Activated T-cell treated with anti-CD3 and anti-CD28 coated beads, Interleukin-2, amount 50 U/mL, for 72 hours (primary cell): ENCODE data around the gene A2ML1. TPM values are rescaled to one million over a fixed set of nuclear protein-coding genes. Genes with fewer than 3 reads are reported as not detected.
"Not testable (repeated sequence)": the region's sequence is repeated elsewhere in the genome, so short reads cannot be mapped to it uniquely, and the experiment has no call there.

ENCODE experiments used
- ATAC-seq, 2 donors: fragments of 150-1000 bp; cut with Tn5 transposase; replicated peaks in 1 of 2; 2 replicates each; pipeline ENCODE4 v1.10.0; 2021; ENCODE audit warnings: moderate library complexity in 2 of 2, mild to moderate bottlenecking in 1 of 2
- DNase-seq, 2 donors: peaks; one replicate each; pipeline ENCODE4 v3.0.0; 2021 to 2022; ENCODE audit warnings: mixed read lengths in 1 of 2
- H3K27ac Mint-ChIP-seq: one replicate; pipeline ENCODE4 v1.8.0; 2022; ENCODE audit warnings: mild to moderate bottlenecking, moderate library complexity, mixed read lengths
- H3K27me3 Mint-ChIP-seq: one replicate; pipeline ENCODE4 v1.8.0; 2022; ENCODE audit warnings: low read depth, mixed read lengths
- H3K36me3 Mint-ChIP-seq, 2 donors: one replicate each; pipeline ENCODE4 v1.8.0; 2022; ENCODE audit warnings: mixed read lengths in 2 of 2, mild to moderate bottlenecking in 1 of 2; ENCODE audit not compliant: insufficient read depth in 2 of 2
- H3K4me1 Mint-ChIP-seq: one replicate; pipeline ENCODE4 v1.8.0; 2022; ENCODE audit warnings: low read depth, mixed read lengths
- H3K4me3 Mint-ChIP-seq, 2 donors: one replicate each; pipeline ENCODE4 v1.8.0; 2022; ENCODE audit warnings: mild to moderate bottlenecking in 2 of 2, mixed read lengths in 2 of 2, moderate library complexity in 2 of 2
- H3K9me3 Mint-ChIP-seq, 2 donors: one replicate each; pipeline ENCODE4 v1.8.0; 2022; ENCODE audit warnings: mixed read lengths in 2 of 2
- total RNA-seq, 2 donors: library from RNA; stranded (reverse); gene quantifications; one replicate each; pipeline ENCODE4 v1.2.3, GENCODE V29; 2022

Gene A2ML1
- total RNA-seq, 2 donors from 2014 or later, result not detected

- no peak overlapping the region for H3K4me3 Mint-ChIP-seq
- H3K9me3 Mint-ChIP-seq, result no peaks in the 10 kb centered on the region
- H3K27me3 Mint-ChIP-seq, result no peaks in the 10 kb centered on the region
- no peak for DNase-seq
- H3K4me1 Mint-ChIP-seq, result no peaks in the 10 kb centered on the region
- H3K36me3 Mint-ChIP-seq, result no peaks in the 10 kb centered on the region
- no peak overlapping the region for H3K27ac Mint-ChIP-seq
- ATAC-seq, result no peak
These were observed 25.4 kb upstream of the A2ML1 start for GRCh38 chr12:8796831-8797626.

- not testable (repeated sequence) for H3K4me3 Mint-ChIP-seq, H3K9me3 Mint-ChIP-seq, H3K27ac Mint-ChIP-seq, H3K27me3 Mint-ChIP-seq, DNase-seq, ATAC-seq, H3K4me1 Mint-ChIP-seq, H3K36me3 Mint-ChIP-seq
These were observed 21.2 kb upstream of the A2ML1 start for GRCh38 chr12:8801213-8801612.

GRCh38 chr12:8804833-8805232 is 17.6 kb upstream of the A2ML1 start:
- not testable (repeated sequence) for H3K27ac Mint-ChIP-seq, H3K9me3 Mint-ChIP-seq, ATAC-seq, H3K27me3 Mint-ChIP-seq, DNase-seq, H3K36me3 Mint-ChIP-seq, H3K4me1 Mint-ChIP-seq, H3K4me3 Mint-ChIP-seq

- not testable (repeated sequence) for H3K4me3 Mint-ChIP-seq, H3K27me3 Mint-ChIP-seq
These were observed 16.9 kb upstream of the A2ML1 start for GRCh38 chr12:8805487-8805886.

GRCh38 chr12:8807084-8807483 is 15.3 kb upstream of the A2ML1 start:
- H3K27ac Mint-ChIP-seq, H3K27me3 Mint-ChIP-seq, H3K4me3 Mint-ChIP-seq, H3K4me1 Mint-ChIP-seq, ATAC-seq, DNase-seq, H3K36me3 Mint-ChIP-seq, H3K9me3 Mint-ChIP-seq: not testable (repeated sequence)

More at GRCh38 chr12:8805487-8805886, 16.9 kb upstream of the A2ML1 start:
- DNase-seq, H3K9me3 Mint-ChIP-seq, H3K27ac Mint-ChIP-seq, H3K4me1 Mint-ChIP-seq, H3K36me3 Mint-ChIP-seq, ATAC-seq: not testable (repeated sequence)

GRCh38 chr12:8810112-8810511 is 12.3 kb upstream of the A2ML1 start:
- ATAC-seq, H3K27ac Mint-ChIP-seq, H3K4me3 Mint-ChIP-seq: not testable (repeated sequence)

GRCh38 chr12:8813572-8814357 is 8.7 kb upstream of the A2ML1 start:
- no peaks in the 10 kb centered on the region for H3K4me1 Mint-ChIP-seq
- H3K9me3 Mint-ChIP-seq, result no peaks in the 10 kb centered on the region
- ATAC-seq (no peak), DNase-seq (no peak)
- no peak overlapping the region for H3K4me3 Mint-ChIP-seq
- no peaks in the 10 kb centered on the region for H3K27me3 Mint-ChIP-seq
- H3K36me3 Mint-ChIP-seq, result no peaks in the 10 kb centered on the region
- no peak overlapping the region for H3K27ac Mint-ChIP-seq

More at GRCh38 chr12:8810112-8810511, 12.3 kb upstream of the A2ML1 start:
- H3K36me3 Mint-ChIP-seq, DNase-seq, H3K9me3 Mint-ChIP-seq, H3K4me1 Mint-ChIP-seq, H3K27me3 Mint-ChIP-seq: not testable (repeated sequence)

GRCh38 chr12:8816448-8817050 is 5.9 kb upstream of the A2ML1 start:
- H3K4me1 Mint-ChIP-seq, result no peaks in the 10 kb centered on the region
- ATAC-seq (no peak), DNase-seq (no peak)
- no peaks in the 10 kb centered on the region for H3K36me3 Mint-ChIP-seq
- no peaks in the 10 kb centered on the region for H3K27me3 Mint-ChIP-seq
- no peaks in the 10 kb centered on the region for H3K9me3 Mint-ChIP-seq
- no peak overlapping the region for H3K4me3 Mint-ChIP-seq
- no peak overlapping the region for H3K27ac Mint-ChIP-seq

- ATAC-seq (no peak), DNase-seq (no peak)
- Mint-ChIP-seq H3K4me3 (no peak overlapping the region), H3K4me1 (no peaks in the 10 kb centered on the region), H3K27ac (no peak overlapping the region), H3K27me3 (no peaks in the 10 kb centered on the region), H3K9me3 (no peaks in the 10 kb centered on the region), H3K36me3 (no peaks in the 10 kb centered on the region)
These were observed 4.6 kb upstream of the A2ML1 start for GRCh38 chr12:8817856-8818255.

- H3K4me1 Mint-ChIP-seq, result no peaks in the 10 kb centered on the region
- no peaks in the 10 kb centered on the region for H3K9me3 Mint-ChIP-seq
- no peaks in the 10 kb centered on the region for H3K27me3 Mint-ChIP-seq
- H3K27ac Mint-ChIP-seq, result no peak overlapping the region
- DNase-seq, result no peak
- ATAC-seq, result no peak
- no peak overlapping the region for H3K4me3 Mint-ChIP-seq
- no peaks in the 10 kb centered on the region for H3K36me3 Mint-ChIP-seq
These were observed 3.9 kb upstream of the A2ML1 start for GRCh38 chr12:8818526-8818925.

- DNase-seq (no peak), ATAC-seq (no peak)
- no peak overlapping the region for H3K27ac Mint-ChIP-seq
- no peaks in the 10 kb centered on the region for H3K9me3 Mint-ChIP-seq
- H3K4me3 Mint-ChIP-seq, result no peak overlapping the region
- H3K36me3 Mint-ChIP-seq, result no peaks in the 10 kb centered on the region
- H3K4me1 Mint-ChIP-seq, result no peaks in the 10 kb centered on the region
- H3K27me3 Mint-ChIP-seq, result no peaks in the 10 kb centered on the region
These were observed 2.8 kb upstream of the A2ML1 start for GRCh38 chr12:8819666-8819980.

- not testable (repeated sequence) for H3K36me3 Mint-ChIP-seq, H3K4me3 Mint-ChIP-seq, H3K9me3 Mint-ChIP-seq, H3K4me1 Mint-ChIP-seq, H3K27ac Mint-ChIP-seq, ATAC-seq, DNase-seq, H3K27me3 Mint-ChIP-seq
These were observed 1.6 kb upstream of the A2ML1 start for GRCh38 chr12:8820676-8821407.

GRCh38 chr12:8821591-8821990 is 830 bp upstream of the A2ML1 start:
- Mint-ChIP-seq H3K36me3 (no peaks in the 10 kb centered on the region), H3K27me3 (no peaks in the 10 kb centered on the region), H3K27ac (no peak overlapping the region), H3K4me3 (no peak overlapping the region), H3K9me3 (no peaks in the 10 kb centered on the region), H3K4me1 (no peaks in the 10 kb centered on the region)
- DNase-seq (no peak), ATAC-seq (no peak)
